ENCODE data around the gene CUX1.

- TF ChIP-seq CTCF (IDR thresholded peaks at IDR 0.05) (no peak), POLR2A (IDR thresholded peaks at IDR 0.05) (no peak)
These were observed 363.3 kb downstream of the CUX1 start for GRCh38 chr7:102180727-102181126.

Measured in esophagus squamous epithelium (tissue), 4 donors.